ENCODE measurements around the gene IRS2. TPM values are rescaled to one million over a fixed set of nuclear protein-coding genes. Genes with fewer than 3 reads are reported as not detected.

The IRS2 gene
- total and polyA plus RNA-seq, 2 of the 8 experiments (the other 6 are each of a cell fraction or from before 2014, with no cell fraction given) = 2.6 to 17.0 TPM

DNA sequence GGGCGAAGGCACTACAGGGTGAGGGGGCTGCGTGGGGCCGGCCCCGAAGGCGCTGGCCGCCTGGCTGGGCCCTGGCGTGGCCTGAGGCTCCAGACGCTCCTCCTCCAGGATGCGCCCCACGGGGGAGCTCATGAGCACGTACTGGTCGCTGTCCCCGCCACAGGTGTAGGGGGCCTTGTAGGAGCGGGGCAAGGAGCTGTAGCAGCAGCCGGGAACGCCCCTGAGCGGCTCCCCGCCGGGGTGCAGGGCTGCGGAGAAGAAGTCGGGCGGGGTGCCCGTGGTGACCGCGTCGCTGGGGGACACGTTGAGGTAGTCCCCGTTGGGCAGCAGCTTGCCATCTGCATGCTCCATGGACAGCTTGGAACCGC lies 3.0 kb downstream of the IRS2 start (continued):
- TF ChIP-seq, protein P1, sequence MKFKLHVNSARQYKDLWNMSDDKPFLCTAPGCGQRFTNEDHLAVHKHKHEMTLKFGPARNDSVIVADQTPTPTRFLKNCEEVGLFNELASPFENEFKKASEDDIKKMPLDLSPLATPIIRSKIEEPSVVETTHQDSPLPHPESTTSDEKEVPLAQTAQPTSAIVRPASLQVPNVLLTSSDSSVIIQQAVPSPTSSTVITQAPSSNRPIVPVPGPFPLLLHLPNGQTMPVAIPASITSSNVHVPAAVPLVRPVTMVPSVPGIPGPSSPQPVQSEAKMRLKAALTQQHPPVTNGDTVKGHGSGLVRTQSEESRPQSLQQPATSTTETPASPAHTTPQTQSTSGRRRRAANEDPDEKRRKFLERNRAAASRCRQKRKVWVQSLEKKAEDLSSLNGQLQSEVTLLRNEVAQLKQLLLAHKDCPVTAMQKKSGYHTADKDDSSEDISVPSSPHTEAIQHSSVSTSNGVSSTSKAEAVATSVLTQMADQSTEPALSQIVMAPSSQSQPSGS (IDR thresholded peaks at IDR 0.05; ENCODE audit: low read length) = no peak
- peak; percentile 2 to 39; a peak in 3 of 4 replicates for TF ChIP-seq RAD21 (IDR thresholded peaks at IDR 0.05 in 1 of 2, conservative IDR thresholded peaks at IDR 0.05 in 1 of 2; ENCODE audit: low read depth in 2 of 2, low read length in 2 of 2)
- no peak for TF ChIP-seq POU5F1 (IDR thresholded peaks at IDR 0.05; ENCODE audit: low read depth, low read length)
- TF ChIP-seq, protein P2, sequence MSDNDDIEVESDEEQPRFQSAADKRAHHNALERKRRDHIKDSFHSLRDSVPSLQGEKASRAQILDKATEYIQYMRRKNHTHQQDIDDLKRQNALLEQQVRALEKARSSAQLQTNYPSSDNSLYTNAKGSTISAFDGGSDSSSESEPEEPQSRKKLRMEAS (IDR thresholded peaks at IDR 0.05) = 0 out of 2 replicates have a peak, but pooled peaks have one; percentile 22
- TF ChIP-seq JUN (IDR thresholded peaks at IDR 0.05; ENCODE audit: low read depth, low read length) = no peak
- TF ChIP-seq CBX5 (IDR thresholded peaks at IDR 0.05; ENCODE audit: low read depth, low read length) = no peak
- TF ChIP-seq, protein P3, sequence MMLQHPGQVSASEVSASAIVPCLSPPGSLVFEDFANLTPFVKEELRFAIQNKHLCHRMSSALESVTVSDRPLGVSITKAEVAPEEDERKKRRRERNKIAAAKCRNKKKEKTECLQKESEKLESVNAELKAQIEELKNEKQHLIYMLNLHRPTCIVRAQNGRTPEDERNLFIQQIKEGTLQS (IDR thresholded peaks at IDR 0.05; ENCODE audit: insufficient read depth, low read depth, low read length) = no peak
- TF ChIP-seq, protein P4, sequence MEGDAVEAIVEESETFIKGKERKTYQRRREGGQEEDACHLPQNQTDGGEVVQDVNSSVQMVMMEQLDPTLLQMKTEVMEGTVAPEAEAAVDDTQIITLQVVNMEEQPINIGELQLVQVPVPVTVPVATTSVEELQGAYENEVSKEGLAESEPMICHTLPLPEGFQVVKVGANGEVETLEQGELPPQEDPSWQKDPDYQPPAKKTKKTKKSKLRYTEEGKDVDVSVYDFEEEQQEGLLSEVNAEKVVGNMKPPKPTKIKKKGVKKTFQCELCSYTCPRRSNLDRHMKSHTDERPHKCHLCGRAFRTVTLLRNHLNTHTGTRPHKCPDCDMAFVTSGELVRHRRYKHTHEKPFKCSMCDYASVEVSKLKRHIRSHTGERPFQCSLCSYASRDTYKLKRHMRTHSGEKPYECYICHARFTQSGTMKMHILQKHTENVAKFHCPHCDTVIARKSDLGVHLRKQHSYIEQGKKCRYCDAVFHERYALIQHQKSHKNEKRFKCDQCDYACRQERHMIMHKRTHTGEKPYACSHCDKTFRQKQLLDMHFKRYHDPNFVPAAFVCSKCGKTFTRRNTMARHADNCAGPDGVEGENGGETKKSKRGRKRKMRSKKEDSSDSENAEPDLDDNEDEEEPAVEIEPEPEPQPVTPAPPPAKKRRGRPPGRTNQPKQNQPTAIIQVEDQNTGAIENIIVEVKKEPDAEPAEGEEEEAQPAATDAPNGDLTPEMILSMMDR (IDR thresholded peaks at IDR 0.05; ENCODE audit: control extremely low read depth in 1 of 3, insufficient read depth in 1 of 3, low read depth in 1 of 3, low read length in 3 of 3) = peak in 2 of 3 experiments; percentile 36 to 48; a peak in 3 of 4 replicates
- no peak for TF ChIP-seq RNF2 (IDR thresholded peaks at IDR 0.05; ENCODE audit: borderline replicate concordance, low read depth, low read length, missing control alignments, poor library complexity, severe bottlenecking)
- no peak for TF ChIP-seq KDM1A (IDR thresholded peaks at IDR 0.05; ENCODE audit: borderline replicate concordance, low read length)
- no peak for TF ChIP-seq FOSL1 (IDR thresholded peaks at IDR 0.05; ENCODE audit: insufficient read depth, low read depth, low read length)
- TF ChIP-seq SIX5 (IDR thresholded peaks at IDR 0.05; ENCODE audit: low read depth, low read length) = no peak

Data from H1 (cell line).